ENCODE measurements around the gene DNAAF1.

The DNAAF1 gene

GRCh38 chr16:84161801-84162200 is 16.7 kb downstream of the DNAAF1 start:
- DNase-seq = no peak

GRCh38 chr16:84165746-84166145 is 20.6 kb downstream of the DNAAF1 start:
- no peak for DNase-seq

- no peak for DNase-seq
These were observed 21.9 kb downstream of the DNAAF1 start for GRCh38 chr16:84166796-84167695.

GRCh38 chr16:84169765-84170310 is 24.7 kb downstream of the DNAAF1 start:
- DNase-seq = no peak

- no peak for DNase-seq
These were observed 29.3 kb downstream of the DNAAF1 start for GRCh38 chr16:84174396-84174795.

GRCh38 chr16:84175350-84176081 is 30.4 kb downstream of the DNAAF1 start:
- DNase-seq = peak; percentile 14

- no peak for DNase-seq
These were observed 31.3 kb downstream of the DNAAF1 start for GRCh38 chr16:84176192-84177053.

- no peak for DNase-seq
These were observed 32.6 kb downstream of the DNAAF1 start for GRCh38 chr16:84177741-84178073.

GRCh38 chr16:84178146-84178765 is 33.1 kb downstream of the DNAAF1 start:
- DNase-seq = no peak

GRCh38 chr16:84178892-84179611 is 33.9 kb downstream of the DNAAF1 start:
- no peak for DNase-seq

GRCh38 chr16:84179612-84180320 is 34.7 kb downstream of the DNAAF1 start:
- DNase-seq = no peak

- DNase-seq = no peak
These were observed 35.5 kb downstream of the DNAAF1 start for GRCh38 chr16:84180519-84181140.

GRCh38 chr16:84181144-84181915 is 36.2 kb downstream of the DNAAF1 start:
- DNase-seq = no peak

- no peak for DNase-seq
These were observed 37.0 kb downstream of the DNAAF1 start for GRCh38 chr16:84182104-84182503.

GRCh38 chr16:84182680-84183571 is 37.8 kb downstream of the DNAAF1 start:
- DNase-seq = no peak

- no peak for DNase-seq
These were observed 38.4 kb downstream of the DNAAF1 start for GRCh38 chr16:84183572-84183875.

- no peak for DNase-seq
These were observed 38.9 kb downstream of the DNAAF1 start for GRCh38 chr16:84183911-84184591.

GRCh38 chr16:84184775-84185174 is 39.7 kb downstream of the DNAAF1 start:
- DNase-seq = no peak

Measured in DMS79 treated with DMSO at 0.1 percent for 48 hours (cell line).